Progenitor cell of endocrine pancreas (in vitro differentiated cells): ENCODE data around the gene SEPSECS. TPM values are rescaled to one million over a fixed set of nuclear protein-coding genes. Genes with fewer than 3 reads are reported as not detected.

Source experiments
- DNase-seq: peaks from one replicate; pipeline ENCODE4 v3.0.0; 2021; ENCODE audit warnings: low spot score; ENCODE audit not compliant: unreplicated experiment
- H3K27ac Mint-ChIP-seq: 2 replicates; pipeline ENCODE4 v1.8.0; 2021; ENCODE audit warnings: mild to moderate bottlenecking, moderate library complexity, mixed read lengths
- H3K27me3 Mint-ChIP-seq: 2 replicates; pipeline ENCODE4 v1.8.0; 2021; ENCODE audit warnings: mixed read lengths
- H3K36me3 Mint-ChIP-seq: 2 replicates; pipeline ENCODE4 v1.8.0; 2022; ENCODE audit warnings: mixed read lengths; ENCODE audit not compliant: insufficient read depth
- H3K4me1 Mint-ChIP-seq: 2 replicates; pipeline ENCODE4 v1.8.0; 2021; ENCODE audit warnings: low read depth, mixed read lengths
- H3K4me3 Mint-ChIP-seq: 2 replicates; pipeline ENCODE4 v1.8.0; 2021; ENCODE audit warnings: low read depth, mild to moderate bottlenecking, moderate library complexity, mixed read lengths
- H3K9me3 Mint-ChIP-seq: 2 replicates; pipeline ENCODE4 v1.8.0; 2021; ENCODE audit warnings: low read depth, mixed read lengths
- total RNA-seq: library from RNA; stranded (reverse); gene quantifications from 2 replicates; pipeline ENCODE4 v1.2.1, GENCODE V29; 2021
- TF ChIP-seq, protein P1 (sequence below): fragments of 200-600 bp; sonication (generic); IDR thresholded peaks from one replicate; pipeline ENCODE4 v1.5.0; 2021; ENCODE audit warnings: antibody characterized with exemption, mild to moderate bottlenecking; ENCODE audit not compliant: unreplicated experiment

The SEPSECS gene
- total RNA-seq, 1 donor from 2014 or later, result 8.8 TPM

DNA sequence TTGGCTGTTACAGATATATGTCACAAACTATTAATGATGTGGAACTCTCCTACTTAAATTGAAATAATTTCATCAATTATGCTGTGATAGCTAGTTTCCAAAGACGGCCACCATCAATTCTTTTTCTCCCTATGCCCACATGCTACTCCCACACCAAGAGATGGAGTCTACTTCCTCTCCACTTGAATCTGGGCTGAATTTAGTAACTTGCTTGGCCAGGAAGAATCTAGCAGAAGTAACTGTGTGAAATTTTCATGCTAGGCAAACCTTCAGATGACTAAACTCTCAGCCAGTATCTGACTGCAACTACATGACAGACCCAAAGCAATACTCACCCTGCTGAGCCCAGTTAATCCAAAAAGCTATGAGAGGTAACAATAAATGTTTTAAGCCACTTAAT, 3.2 kb downstream of the SEPSECS start:
- H3K9me3 Mint-ChIP-seq, result no peaks in the 10 kb centered on the region
- TF ChIP-seq, protein P1, sequence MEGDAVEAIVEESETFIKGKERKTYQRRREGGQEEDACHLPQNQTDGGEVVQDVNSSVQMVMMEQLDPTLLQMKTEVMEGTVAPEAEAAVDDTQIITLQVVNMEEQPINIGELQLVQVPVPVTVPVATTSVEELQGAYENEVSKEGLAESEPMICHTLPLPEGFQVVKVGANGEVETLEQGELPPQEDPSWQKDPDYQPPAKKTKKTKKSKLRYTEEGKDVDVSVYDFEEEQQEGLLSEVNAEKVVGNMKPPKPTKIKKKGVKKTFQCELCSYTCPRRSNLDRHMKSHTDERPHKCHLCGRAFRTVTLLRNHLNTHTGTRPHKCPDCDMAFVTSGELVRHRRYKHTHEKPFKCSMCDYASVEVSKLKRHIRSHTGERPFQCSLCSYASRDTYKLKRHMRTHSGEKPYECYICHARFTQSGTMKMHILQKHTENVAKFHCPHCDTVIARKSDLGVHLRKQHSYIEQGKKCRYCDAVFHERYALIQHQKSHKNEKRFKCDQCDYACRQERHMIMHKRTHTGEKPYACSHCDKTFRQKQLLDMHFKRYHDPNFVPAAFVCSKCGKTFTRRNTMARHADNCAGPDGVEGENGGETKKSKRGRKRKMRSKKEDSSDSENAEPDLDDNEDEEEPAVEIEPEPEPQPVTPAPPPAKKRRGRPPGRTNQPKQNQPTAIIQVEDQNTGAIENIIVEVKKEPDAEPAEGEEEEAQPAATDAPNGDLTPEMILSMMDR, result no peak
- H3K4me3 Mint-ChIP-seq, result no peak overlapping the region
- no peak for DNase-seq
- H3K4me1 Mint-ChIP-seq, result peaks cover 26% of the 10 kb centered on the region
- H3K27me3 Mint-ChIP-seq, result no peaks in the 10 kb centered on the region
- H3K36me3 Mint-ChIP-seq, result no peaks in the 10 kb centered on the region
- H3K27ac Mint-ChIP-seq, result no peak overlapping the region

DNA sequence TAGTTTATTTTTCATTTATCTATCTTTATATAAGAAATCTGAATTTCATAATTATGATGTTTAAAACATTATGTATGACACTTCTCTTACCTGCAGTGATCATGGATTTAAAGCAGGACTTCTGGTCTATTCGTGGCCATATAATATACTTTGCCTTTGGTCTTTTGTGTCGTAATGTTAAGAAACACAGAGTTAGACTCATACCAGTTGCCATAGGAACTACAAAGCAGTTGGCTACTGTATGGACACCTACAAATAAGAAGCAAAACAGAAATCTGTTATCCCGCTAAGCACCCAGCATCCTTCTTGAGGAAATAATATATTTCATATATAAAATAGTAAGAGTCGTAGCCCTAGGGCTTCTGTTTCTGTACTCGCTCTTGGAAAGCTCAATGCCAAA, 4.3 kb downstream of the SEPSECS start:
- H3K27ac Mint-ChIP-seq, result no peak overlapping the region
- no peak overlapping the region for H3K4me3 Mint-ChIP-seq
- H3K4me1 Mint-ChIP-seq, result peaks cover 16% of the 10 kb centered on the region
- H3K27me3 Mint-ChIP-seq, result no peaks in the 10 kb centered on the region
- no peaks in the 10 kb centered on the region for H3K36me3 Mint-ChIP-seq
- DNase-seq, result no peak
- TF ChIP-seq, protein P1, result no peak
- H3K9me3 Mint-ChIP-seq, result no peaks in the 10 kb centered on the region

DNA sequence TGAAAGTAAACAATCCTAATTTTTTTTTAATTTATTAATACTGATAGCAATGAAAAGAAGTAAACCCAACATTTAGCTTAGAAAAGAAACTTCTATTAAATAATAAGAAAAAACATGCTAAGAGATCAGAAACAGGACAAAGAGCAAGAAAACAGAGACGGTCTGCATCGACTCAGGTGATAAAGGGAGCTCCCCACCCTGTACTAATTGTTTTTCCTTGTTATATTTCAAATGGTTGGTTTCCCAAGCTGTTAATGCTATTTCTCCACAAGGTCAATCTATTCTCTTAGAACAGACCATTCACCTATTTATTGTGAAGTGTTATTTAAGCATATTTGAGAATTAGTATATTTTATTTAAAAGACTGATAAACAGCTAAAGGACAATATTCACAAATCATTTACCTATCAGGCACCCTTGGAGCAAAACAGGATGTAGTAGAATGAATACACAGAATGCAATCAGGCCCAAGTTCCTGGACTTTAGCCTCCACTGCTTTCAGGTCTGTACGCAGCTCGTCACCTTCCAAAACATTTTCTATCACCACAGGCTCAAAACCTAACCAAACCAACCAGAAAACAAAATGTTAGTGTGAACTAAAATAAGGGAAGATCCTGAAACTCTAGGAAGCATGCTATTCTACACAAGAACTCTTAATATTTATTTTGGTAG, 5.5 kb downstream of the SEPSECS start:
- Mint-ChIP-seq H3K27me3 (no peaks in the 10 kb centered on the region), H3K4me3 (peak overlapping the region; percentile 39), H3K9me3 (no peaks in the 10 kb centered on the region), H3K36me3 (peaks cover 1% of the 10 kb centered on the region), H3K4me1 (peaks cover 11% of the 10 kb centered on the region), H3K27ac (peak overlapping the region; percentile 81)
- TF ChIP-seq, protein P1, result no peak
- DNase-seq, result no peak

DNA sequence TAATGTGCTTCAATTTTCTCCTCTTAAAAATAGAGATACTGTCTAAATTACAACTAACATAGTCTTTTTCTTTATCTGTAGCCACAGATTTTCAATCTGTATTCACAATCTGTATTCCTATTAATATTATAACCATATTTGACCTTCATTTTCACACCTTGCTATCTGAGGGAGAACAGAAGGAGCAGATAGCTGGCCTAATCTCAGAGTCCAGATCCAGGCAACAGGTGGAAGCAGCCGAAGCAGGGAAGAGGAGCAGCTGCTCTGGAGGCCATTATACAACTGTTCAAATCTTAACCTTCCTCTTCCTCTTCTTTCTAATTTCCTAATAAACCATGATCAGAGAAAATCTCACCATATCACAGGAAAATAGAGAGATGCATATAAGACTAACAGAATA, 14.2 kb downstream of the SEPSECS start:
- Mint-ChIP-seq H3K4me3 (no peak overlapping the region), H3K4me1 (no peaks in the 10 kb centered on the region), H3K36me3 (peaks cover 1% of the 10 kb centered on the region)

DNA sequence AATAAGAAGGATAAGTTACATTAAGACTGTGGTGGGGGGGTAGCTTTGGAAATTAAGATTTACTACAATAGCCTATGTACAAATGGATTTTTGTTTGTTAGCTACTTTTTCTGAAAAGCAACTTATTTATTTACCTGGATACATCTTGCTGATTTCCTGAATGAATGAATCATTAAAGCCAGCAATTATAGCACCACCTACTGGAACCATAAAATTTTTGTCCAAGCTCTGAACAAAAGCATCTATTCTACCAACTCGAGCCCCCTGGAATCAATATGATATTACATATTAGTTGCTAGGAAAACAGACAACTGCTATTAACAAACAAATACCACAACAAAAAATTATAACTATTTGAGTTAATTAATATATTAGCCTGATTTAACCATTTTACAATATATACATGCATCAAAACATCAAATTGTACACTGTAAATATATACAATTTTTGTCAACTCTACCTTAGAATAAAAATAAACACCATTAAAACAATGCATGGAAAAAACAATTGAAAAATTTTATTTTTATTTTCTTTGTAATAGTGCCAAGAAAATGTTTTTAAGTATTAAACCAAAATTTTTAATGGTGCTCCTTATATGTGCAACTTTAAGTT, 15.3 kb downstream of the SEPSECS start:
- Mint-ChIP-seq H3K4me3 (no peak overlapping the region), H3K27me3 (no peaks in the 10 kb centered on the region), H3K36me3 (no peaks in the 10 kb centered on the region), H3K9me3 (no peaks in the 10 kb centered on the region), H3K4me1 (no peaks in the 10 kb centered on the region), H3K27ac (no peak overlapping the region)
- TF ChIP-seq, protein P1, result peak; percentile 70
- DNase-seq, result no peak

More for the DNA sequence above, 14.2 kb downstream of the SEPSECS start:
- Mint-ChIP-seq H3K27ac (no peak overlapping the region), H3K27me3 (no peaks in the 10 kb centered on the region), H3K9me3 (no peaks in the 10 kb centered on the region)
- no peak for DNase-seq
- TF ChIP-seq, protein P1, result no peak
